ENCODE data around the gene HM13.
"Not testable (repeated sequence)": the region's sequence is repeated elsewhere in the genome, so short reads cannot be mapped to it uniquely, and the experiment has no call there.

Gene HM13

DNA sequence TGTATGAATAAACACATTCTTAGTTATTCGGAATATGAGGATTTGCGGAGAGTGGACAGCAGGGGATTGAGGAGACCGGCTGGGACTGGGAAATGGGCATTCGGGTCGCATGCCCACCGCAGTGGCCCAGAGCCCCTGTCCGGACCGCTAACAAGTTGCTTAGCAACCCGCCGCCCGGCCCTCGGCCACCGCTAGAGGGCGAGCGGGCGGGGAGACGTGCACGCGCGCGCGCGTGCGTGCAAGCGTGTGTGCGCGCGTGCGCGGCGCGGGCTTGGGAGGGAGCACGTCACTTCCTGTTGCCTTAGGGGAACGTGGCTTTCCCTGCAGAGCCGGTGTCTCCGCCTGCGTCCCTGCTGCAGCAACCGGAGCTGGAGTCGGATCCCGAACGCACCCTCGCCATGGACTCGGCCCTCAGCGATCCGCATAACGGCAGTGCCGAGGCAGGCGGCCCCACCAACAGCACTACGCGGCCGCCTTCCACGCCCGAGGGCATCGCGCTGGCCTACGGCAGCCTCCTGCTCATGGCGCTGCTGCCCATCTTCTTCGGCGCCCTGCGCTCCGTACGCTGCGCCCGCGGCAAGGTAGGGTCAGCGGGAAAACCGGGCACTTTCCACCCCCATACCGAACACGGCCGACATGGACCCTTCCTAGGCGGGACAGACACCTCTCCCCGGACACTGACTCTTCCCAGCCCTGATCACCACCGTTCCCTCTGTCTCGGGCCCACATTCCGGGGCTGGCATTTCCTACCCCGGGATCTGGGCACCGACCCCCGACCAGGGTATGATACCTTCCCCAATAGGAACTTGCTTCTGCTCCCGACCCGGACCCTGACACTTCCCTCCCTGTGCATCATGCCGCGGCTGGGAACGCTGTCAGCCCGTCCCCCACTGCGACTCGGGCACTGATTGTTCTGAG lies at the start of gene HM13:
Gene HM13 (plus strand): TSS at position 289 of the 918 bp plus-strand sequence. CDS start 110 bp downstream, at position 399.
- peak; percentile 78 for DNase-seq

- DNase-seq = not testable (repeated sequence)
Observed at GRCh38 chr20:31470946-31471345, 43.3 kb upstream of the HM13 start.

DNA sequence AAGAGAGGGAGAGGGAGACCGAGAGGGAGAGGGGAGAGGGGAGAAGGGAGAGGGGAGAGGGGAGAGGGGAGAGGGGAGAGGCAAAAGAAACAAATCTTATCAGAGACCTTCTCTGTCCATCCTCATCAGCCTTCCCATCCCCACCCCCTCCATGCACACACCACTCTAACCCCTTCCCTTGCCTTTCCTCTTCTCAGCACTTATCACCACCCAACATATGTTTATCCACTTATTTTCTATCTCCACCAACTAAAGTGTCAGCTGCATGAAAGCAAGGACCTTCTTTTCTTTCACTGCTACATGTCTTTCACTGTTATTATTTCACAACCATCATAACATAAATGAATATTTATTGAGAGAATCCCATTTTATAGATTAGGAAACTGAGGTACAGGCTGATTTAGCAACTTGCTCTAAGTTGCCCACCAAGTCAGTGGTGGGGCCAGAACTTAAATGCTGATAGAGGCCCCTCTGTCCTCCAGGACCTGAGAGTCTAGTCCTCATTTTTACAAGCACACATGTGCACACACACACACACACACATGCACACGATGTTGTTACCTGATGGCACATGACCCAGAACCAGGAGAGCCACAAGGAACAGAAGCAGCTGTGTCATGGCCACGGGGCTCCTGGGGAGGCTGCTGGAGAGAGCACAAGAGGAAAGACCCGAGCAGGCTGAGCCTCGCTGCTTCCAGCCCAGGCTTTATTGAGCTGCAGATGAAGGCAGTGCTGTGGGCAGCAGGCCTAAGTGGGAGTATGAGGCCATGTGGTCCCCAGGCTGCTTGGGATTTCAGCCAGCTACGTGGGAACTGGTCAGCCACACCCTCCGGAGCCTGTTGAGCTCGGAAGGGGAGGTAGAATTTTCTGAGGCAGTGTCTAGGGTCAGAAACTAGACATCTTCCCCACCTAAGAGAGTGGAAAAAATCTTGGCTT lies 41.6 kb upstream of the HM13 start:
- no peak for DNase-seq

DNA sequence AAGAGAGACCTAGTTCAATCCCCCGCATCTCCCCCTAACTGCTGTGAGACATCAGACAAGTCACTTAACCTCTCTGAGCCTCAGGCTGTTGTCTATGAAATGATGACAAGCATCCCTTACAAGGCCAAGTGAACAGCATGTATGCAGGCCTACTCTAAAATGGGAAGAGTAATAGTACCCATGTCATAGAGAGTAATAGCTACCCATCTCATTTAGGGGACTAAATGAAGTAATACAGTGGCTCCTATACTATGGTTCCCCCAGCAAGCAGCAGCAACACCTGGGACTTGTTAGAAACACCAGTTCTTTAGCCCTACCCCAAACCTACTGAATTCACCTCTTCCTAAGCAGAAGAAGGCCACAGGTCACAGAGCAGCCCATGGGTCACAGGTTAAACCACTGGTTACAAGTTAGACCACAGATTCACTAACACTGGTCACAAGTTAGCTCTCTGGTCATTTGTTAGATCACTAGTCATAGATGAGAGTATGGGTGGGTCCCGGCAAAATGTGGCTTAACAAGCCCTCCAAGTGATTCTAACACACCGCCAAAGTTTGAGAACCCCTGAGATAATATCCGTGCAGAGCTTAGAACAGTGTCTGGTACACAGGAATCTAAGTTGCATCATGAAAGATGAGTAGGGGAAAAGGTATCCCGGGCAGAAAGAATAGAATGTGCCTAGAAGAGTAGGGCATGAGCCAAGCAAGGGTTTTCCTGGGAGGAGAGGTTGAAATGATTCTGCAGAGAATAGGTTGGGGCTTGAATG lies 40.7 kb upstream of the HM13 start:
- DNase-seq = no peak

GRCh38 chr20:31474097-31474436 lies 40.2 kb upstream of the HM13 start:
- no peak for DNase-seq

- DNase-seq = no peak
Observed at GRCh38 chr20:31474758-31475427, 39.3 kb upstream of the HM13 start, which contains the start of the genes DEFB124 and REM1. Gene DEFB124, minus strand, starts transcription at chr20:31475127. Its CDS starts 2,114 bp downstream, at chr20:31473013. Gene REM1, plus strand, starts transcription at chr20:31475288. Its CDS starts 1,158 bp downstream, at chr20:31476446.

DNA sequence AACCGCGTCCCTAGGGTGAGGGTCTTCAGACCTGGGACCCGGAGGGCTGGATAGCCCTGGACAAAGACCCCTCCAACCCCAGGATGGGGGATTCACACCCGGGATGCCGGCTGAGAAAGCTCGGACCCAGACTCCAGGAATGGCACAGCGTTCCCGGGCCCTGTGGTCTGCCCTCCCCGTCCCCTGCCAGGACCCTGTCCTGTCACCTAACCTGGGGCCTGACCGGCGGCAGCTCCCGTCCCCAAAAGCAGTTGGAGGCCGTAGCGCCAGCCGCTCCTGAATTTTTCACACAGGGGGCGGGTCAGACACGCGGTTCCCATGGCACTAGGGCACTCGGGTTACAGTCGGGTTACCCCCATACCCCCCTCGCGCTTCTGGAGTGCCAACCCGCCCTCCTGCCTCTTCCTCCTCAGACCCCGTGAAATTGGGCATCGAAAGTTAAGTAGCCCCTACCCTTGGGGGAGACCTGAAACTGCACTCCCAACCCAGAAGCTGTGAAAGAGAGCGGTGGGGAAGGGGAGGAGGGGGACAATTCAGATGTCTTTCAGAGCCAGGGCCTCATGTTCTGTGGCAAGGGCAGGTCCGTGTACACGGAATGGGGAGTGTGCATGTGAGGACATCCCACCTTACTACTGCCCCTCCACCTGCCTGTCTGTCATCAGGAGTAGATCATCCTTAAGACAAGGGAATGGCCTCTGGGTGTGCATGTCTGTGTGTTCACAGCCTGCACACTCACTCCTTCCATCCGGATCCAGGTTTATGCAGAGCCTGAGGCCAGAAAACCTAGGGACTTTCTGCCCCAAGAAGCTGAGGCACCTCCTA lies 38.6 kb upstream of the HM13 start:
- DNase-seq = no peak

GRCh38 chr20:31476294-31476585 lies 38.0 kb upstream of the HM13 start:
- no peak for DNase-seq

DNA sequence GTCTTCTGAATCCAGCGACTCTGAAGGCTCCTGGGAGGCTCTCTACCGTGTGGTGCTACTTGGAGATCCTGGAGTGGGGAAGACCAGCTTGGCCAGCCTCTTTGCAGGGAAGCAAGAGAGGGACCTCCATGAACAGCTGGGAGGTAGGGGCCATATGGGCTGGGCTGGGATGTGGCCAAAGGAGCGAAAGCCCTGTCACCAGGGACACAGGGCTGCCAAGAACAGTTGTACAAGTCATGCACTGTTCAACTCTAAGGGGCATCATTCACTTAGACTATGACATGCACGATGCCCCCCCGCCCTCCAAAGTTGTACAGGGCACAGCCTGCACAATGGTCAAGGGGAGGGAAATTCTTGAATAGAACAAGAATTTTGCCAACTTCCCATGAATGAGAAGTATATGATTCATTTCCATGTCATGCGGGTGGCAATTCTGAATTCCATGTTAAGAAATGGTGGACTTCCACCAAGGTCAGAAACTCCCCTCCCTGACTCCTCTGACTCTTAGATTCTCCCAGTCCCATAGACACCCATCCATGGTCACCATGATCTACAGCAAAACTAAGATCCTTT lies 37.5 kb upstream of the HM13 start:
- no peak for DNase-seq

GRCh38 chr20:31484001-31484400 lies 30.2 kb upstream of the HM13 start:
- DNase-seq = no peak

DNA sequence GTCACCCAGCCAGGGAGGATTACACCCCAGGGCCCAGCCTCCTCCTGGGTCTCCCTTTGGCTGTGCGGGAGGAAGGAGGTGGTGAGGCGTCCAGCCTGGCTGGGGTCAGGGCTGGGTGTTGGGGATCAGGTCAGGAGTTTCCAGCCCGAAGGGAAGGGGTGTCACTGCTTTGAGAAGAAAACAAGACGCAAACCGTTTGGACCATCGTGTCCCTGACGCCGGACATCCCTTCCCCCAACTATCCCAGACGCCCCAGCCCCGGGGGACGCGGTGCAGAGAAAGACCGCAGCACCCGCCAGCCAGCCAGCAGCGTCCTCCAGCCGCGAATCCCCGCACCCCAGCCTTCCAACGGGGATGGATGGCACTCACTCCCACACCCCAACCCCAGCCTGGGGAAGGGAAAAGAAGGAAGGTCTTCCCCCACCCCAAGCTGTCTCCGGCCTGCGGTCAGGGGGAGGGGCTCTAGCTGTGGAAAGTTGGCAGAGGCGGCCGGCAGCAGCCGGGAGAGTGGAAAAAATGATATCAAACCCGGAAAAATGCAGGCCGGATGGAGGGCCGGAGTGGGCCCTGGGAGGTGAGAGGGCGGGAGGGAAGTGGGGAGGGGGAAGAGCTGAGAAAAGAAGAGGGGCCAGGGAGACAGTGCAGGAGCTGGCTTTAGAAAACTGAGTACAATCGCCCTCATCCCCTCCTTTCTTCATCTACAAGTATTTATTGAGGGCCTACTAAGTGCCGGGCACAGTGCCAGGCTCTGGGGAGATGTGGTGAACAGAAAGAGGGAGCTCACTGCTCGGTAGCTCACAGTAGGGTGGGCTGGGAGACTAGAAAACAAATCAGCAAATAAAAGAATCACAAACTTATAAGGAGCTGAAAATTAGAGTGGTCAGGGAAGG lies 28.5 kb upstream of the HM13 start:
- DNase-seq = no peak

- no peak for DNase-seq
Observed at GRCh38 chr20:31488115-31488514, 26.1 kb upstream of the HM13 start.

- no peak for DNase-seq
Observed at GRCh38 chr20:31489152-31489551, 25.1 kb upstream of the HM13 start.

DNA sequence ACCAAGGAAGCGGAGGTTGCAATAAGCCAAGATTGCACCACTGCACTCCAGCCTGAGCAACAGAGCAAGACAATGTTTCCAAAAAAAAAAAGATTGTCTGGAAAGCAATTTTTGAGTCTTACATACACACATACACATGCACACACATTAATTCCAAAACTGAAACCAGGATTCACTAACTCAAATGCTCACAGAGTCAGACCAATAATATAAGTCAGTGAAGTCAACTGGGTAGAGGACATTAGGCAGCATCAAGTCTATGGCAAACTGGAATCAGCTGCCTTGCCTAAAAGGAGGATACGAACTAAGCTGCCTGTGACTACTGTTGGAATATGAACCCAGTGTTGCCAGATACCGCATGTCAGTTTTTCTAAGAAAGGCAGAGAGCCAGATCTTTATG lies 23.5 kb upstream of the HM13 start:
- no peak for DNase-seq

DNA sequence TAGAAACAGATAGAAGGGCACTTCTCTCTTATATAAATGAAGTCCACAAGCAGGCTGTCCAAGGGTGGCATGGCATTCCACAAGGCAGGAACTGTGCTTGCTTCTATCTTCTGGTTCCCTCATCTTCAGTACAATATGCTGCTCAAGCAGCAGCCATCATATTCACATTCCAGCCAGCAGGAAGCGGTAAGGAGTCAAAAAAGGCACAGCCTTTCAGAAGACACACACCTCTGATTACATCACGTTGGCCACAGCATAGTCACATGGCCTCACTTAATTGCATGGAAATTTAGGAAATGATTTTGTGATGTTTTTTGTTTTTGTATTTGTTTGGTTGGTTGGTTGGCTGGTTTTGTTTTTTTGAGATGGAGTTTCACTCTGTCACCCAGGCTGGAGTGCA lies 20.1 kb upstream of the HM13 start:
- DNase-seq = no peak

DNA sequence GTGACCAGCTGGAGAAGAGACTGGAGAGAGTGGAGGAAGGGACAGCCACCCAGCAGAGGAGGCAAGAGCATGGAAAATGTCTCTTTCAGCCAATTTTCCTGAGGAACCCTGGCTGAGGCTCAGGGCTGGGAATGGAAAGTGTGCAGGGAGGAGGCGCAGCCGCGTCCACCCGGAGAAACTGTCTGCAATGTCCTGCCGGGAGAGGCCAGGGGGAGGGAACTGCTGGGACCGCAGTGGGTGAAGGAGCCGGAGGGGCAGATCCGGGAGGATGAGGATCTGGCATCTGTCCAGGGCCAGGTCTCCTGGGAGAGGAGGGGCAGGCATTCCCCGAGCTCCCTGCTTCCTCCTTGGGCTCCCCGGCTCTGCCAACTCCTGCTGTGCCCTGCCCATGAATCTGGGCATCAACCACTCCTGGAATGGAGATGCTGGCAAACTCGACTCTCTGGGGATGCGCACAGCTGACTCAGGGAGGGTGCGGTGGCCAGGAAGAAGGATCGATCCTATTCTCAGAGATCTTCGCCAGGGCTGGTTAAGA lies 17.4 kb upstream of the HM13 start:
- DNase-seq = no peak

- DNase-seq = no peak
Observed at GRCh38 chr20:31497838-31498540, 16.3 kb upstream of the HM13 start.

DNA sequence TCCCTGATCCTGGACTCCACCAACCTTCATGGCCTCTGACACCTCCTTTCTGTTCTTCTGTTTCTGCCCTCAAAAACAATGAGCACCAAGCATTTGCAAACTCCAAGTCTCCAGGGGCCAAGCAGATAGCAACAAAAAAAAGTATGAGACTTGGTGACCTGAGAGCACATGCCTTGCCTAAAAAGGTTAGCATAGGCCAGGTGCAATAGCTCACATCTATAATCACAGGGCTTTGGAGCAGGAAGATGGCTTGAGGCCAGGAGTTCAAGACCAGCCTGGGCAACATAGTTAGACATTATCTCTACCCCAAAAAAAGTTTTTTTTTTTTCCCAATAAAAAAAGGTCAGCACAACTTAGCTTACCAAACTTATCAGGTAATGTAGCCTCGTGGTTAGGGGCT lies 13.7 kb upstream of the HM13 start:
- no peak for DNase-seq
